ENCODE measurements around the gene PLA1A. TPM values are rescaled to one million over a fixed set of nuclear protein-coding genes. Genes with fewer than 3 reads are reported as not detected.

Gene PLA1A
- total RNA-seq, 2 experiments from 2014 or later = not detected

- CTCF ChIA-PET = interaction anchor here (1.3 kb wide), 1 partner anchor 18 kb away, joined by 3 read pairs; no protein-coding TSS in a partner anchor
- H3K4me1 Mint-ChIP-seq (ENCODE audit: low read depth) = no peaks in the 10 kb centered on the region
Measured at GRCh38 chr3:119644481-119644880, 46.8 kb downstream of the PLA1A start.

DNA sequence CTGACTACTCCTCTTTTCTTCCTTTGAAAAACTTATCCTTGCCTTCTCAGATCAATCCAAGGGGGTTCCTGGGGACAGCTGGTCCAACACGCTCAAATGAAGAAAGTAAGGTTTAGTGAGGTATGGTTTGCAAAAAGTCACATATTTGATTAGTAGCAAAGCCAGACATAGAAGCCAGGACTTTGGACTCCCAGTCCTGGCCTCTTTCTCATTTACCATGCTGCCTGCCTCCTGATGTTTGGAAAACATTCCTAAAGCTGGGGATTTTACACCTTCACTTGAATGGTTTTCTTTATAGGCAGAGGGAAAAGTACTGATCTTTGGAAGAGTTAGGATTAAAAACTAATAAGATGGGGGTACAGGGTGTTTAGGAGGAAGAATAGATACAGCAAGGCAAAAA is 48.1 kb downstream of the PLA1A start:
- H3K9me3 Mint-ChIP-seq = no peaks in the 10 kb centered on the region
- H3K9me3 ChIP-seq (ENCODE audit: control insufficient read depth in 1 of 2, insufficient read depth in 1 of 2, low read length in 2 of 2) = no peaks in the 10 kb centered on the region
- H3K4me3 Mint-ChIP-seq = no peak overlapping the region
- ATAC-seq (ENCODE audit: poor library complexity) (no peak), DNase-seq (no peak)
- CTCF ChIA-PET = no interaction called here
- no peak overlapping the region for H3K27ac ChIP-seq (ENCODE audit: low read depth in 1 of 2, low read length in 2 of 2)
- no peaks in the 10 kb centered on the region for H3K4me1 Mint-ChIP-seq (ENCODE audit: low read depth)
- TF ChIP-seq, protein P1, sequence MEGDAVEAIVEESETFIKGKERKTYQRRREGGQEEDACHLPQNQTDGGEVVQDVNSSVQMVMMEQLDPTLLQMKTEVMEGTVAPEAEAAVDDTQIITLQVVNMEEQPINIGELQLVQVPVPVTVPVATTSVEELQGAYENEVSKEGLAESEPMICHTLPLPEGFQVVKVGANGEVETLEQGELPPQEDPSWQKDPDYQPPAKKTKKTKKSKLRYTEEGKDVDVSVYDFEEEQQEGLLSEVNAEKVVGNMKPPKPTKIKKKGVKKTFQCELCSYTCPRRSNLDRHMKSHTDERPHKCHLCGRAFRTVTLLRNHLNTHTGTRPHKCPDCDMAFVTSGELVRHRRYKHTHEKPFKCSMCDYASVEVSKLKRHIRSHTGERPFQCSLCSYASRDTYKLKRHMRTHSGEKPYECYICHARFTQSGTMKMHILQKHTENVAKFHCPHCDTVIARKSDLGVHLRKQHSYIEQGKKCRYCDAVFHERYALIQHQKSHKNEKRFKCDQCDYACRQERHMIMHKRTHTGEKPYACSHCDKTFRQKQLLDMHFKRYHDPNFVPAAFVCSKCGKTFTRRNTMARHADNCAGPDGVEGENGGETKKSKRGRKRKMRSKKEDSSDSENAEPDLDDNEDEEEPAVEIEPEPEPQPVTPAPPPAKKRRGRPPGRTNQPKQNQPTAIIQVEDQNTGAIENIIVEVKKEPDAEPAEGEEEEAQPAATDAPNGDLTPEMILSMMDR (IDR thresholded peaks at IDR 0.05) = no peak
- intact Hi-C loops (cut with DNase I, micrococcal nuclease) = no loop called here
- no peaks in the 10 kb centered on the region for H3K27me3 ChIP-seq (ENCODE audit: control insufficient read depth in 1 of 2, insufficient read depth in 2 of 2, low read length in 2 of 2)
- H3K36me3 Mint-ChIP-seq (ENCODE audit: low read depth) = peaks cover 63% of the 10 kb centered on the region
- POLR2A ChIA-PET = no interaction called here
- peaks cover 12% of the 10 kb centered on the region for H3K36me3 ChIP-seq (ENCODE audit: insufficient read depth, low read length)
- H3K27me3 Mint-ChIP-seq = no peaks in the 10 kb centered on the region
- no peak overlapping the region for H3K27ac Mint-ChIP-seq
- no peak overlapping the region for H3K4me3 ChIP-seq (ENCODE audit: low read length)
- H3K4me1 ChIP-seq (ENCODE audit: insufficient read depth, low read length) = no peaks in the 10 kb centered on the region

More at GRCh38 chr3:119644481-119644880, 46.8 kb downstream of the PLA1A start:
- Histone ChIP-seq H3K27ac (ENCODE audit: low read depth in 1 of 2, low read length in 2 of 2) (no peak overlapping the region), H3K36me3 (ENCODE audit: insufficient read depth, low read length) (peaks cover 12% of the 10 kb centered on the region), H3K4me3 (ENCODE audit: low read length) (no peak overlapping the region), H3K4me1 (ENCODE audit: insufficient read depth, low read length) (no peaks in the 10 kb centered on the region), H3K27me3 (ENCODE audit: control insufficient read depth in 1 of 2, insufficient read depth in 2 of 2, low read length in 2 of 2) (no peaks in the 10 kb centered on the region), H3K9me3 (ENCODE audit: control insufficient read depth in 1 of 2, insufficient read depth in 1 of 2, low read length in 2 of 2) (no peaks in the 10 kb centered on the region)
- DNase-seq (no peak), ATAC-seq (ENCODE audit: poor library complexity) (no peak)
- no peaks in the 10 kb centered on the region for H3K9me3 Mint-ChIP-seq
- TF ChIP-seq, protein P1 (IDR thresholded peaks at IDR 0.05) = no peak
- peaks cover 74% of the 10 kb centered on the region for H3K36me3 Mint-ChIP-seq (ENCODE audit: low read depth)
- no peaks in the 10 kb centered on the region for H3K27me3 Mint-ChIP-seq
- POLR2A ChIA-PET = no interaction called here
- intact Hi-C loops (cut with DNase I, micrococcal nuclease) = no loop called here
- no peak overlapping the region for H3K27ac Mint-ChIP-seq
- H3K4me3 Mint-ChIP-seq = no peak overlapping the region

GRCh38 chr3:119647171-119647570 is 49.5 kb downstream of the PLA1A start:
- DNase-seq (no peak), ATAC-seq (ENCODE audit: poor library complexity) (no peak)
- H3K9me3 ChIP-seq (ENCODE audit: control insufficient read depth in 1 of 2, insufficient read depth in 1 of 2, low read length in 2 of 2) = no peaks in the 10 kb centered on the region
- H3K4me1 Mint-ChIP-seq (ENCODE audit: low read depth) = no peaks in the 10 kb centered on the region
- peaks cover 57% of the 10 kb centered on the region for H3K36me3 Mint-ChIP-seq (ENCODE audit: low read depth)
- H3K9me3 Mint-ChIP-seq = no peaks in the 10 kb centered on the region
- intact Hi-C loops (cut with DNase I, micrococcal nuclease) = no loop called here
- ChIA-PET CTCF (no interaction called here), POLR2A (no interaction called here)
- no peaks in the 10 kb centered on the region for H3K27me3 Mint-ChIP-seq
- H3K4me3 Mint-ChIP-seq = no peak overlapping the region
- H3K4me3 ChIP-seq (ENCODE audit: low read length) = no peak overlapping the region
- H3K27me3 ChIP-seq (ENCODE audit: control insufficient read depth in 1 of 2, insufficient read depth in 2 of 2, low read length in 2 of 2) = no peaks in the 10 kb centered on the region
- no peak overlapping the region for H3K27ac ChIP-seq (ENCODE audit: low read depth in 1 of 2, low read length in 2 of 2)
- TF ChIP-seq, protein P1 (IDR thresholded peaks at IDR 0.05) = no peak
- H3K4me1 ChIP-seq (ENCODE audit: insufficient read depth, low read length) = no peaks in the 10 kb centered on the region
- H3K36me3 ChIP-seq (ENCODE audit: insufficient read depth, low read length) = peaks cover 12% of the 10 kb centered on the region
- H3K27ac Mint-ChIP-seq = no peak overlapping the region
